Thyroid gland (tissue), 4 donors: ENCODE measurements around the gene ANTXR2.

Experiments
- POLR2A ChIP-seq, 2 donors: fragments of 450-650 bp; IDR thresholded peaks; one replicate each; pipeline ENCODE4 v1.6.1; 2017; ENCODE audit warnings: antibody characterized with exemption in 2 of 2, mild to moderate bottlenecking in 2 of 2, moderate library complexity in 1 of 2
- TF ChIP-seq, protein P1 (sequence below), 6 experiments: fragments of 200-600 bp in 3 of 6; fragments of 450-650 bp in 3 of 6; sonication (generic) in 3 of 6; IDR thresholded peaks; one replicate each; pipeline ENCODE4 v1.5.1; 2016 to 2019; ENCODE audit warnings: antibody characterized with exemption in 6 of 6, mild to moderate bottlenecking in 2 of 6, inconsistent platforms in 1 of 6, moderate library complexity in 1 of 6

DNA sequence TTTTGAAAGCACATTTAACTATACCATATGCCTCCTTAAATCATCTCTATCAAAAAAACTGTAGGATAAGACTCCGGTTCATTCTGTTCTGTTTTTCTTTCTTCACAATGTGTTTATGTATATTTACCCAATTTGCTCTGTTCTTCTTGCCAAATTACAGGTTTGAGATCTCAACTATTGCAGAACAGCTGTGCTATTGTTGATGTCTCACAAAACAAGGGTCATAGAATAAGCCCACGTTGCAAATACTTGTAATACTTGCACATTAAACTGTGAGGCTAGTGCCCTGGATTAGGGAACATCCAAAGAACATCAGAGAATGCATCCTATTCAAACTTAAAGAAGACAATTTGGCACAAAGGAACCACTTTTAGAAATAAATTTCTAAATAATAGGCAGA is 45.4 kb downstream of the ANTXR2 start:
- TF ChIP-seq POLR2A (IDR thresholded peaks at IDR 0.05): no peak
- TF ChIP-seq, protein P1, sequence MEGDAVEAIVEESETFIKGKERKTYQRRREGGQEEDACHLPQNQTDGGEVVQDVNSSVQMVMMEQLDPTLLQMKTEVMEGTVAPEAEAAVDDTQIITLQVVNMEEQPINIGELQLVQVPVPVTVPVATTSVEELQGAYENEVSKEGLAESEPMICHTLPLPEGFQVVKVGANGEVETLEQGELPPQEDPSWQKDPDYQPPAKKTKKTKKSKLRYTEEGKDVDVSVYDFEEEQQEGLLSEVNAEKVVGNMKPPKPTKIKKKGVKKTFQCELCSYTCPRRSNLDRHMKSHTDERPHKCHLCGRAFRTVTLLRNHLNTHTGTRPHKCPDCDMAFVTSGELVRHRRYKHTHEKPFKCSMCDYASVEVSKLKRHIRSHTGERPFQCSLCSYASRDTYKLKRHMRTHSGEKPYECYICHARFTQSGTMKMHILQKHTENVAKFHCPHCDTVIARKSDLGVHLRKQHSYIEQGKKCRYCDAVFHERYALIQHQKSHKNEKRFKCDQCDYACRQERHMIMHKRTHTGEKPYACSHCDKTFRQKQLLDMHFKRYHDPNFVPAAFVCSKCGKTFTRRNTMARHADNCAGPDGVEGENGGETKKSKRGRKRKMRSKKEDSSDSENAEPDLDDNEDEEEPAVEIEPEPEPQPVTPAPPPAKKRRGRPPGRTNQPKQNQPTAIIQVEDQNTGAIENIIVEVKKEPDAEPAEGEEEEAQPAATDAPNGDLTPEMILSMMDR (IDR thresholded peaks at IDR 0.05): no peak
